ENCODE results near the gene CPSF4.
"Not testable (repeated sequence)": the region's sequence is repeated elsewhere in the genome, so short reads cannot be mapped to it uniquely, and the experiment has no call there.

CPSF4 gene

GRCh38 chr7:99410635-99411034, 28.1 kb upstream of the CPSF4 start:
- Histone ChIP-seq H3K27ac (no peak overlapping the region), H3K36me3 (ENCODE audit: control insufficient read depth, insufficient read depth, low read length) (no peaks in the 10 kb centered on the region), H3K4me2 (ENCODE audit: low read length) (no peak overlapping the region), H2AFZ (no peak overlapping the region), H3K9me3 (ENCODE audit: control insufficient read depth, low read length) (no peaks in the 10 kb centered on the region), H3K4me3 (ENCODE audit: low read depth, low read length) (no peak overlapping the region), H3K27me3 (ENCODE audit: control insufficient read depth, insufficient read depth, low read length) (no peaks in the 10 kb centered on the region), H3K9ac (no peak overlapping the region), H3K4me1 (peaks cover 7% of the 10 kb centered on the region), H3K79me2 (peaks cover 40% of the 10 kb centered on the region)
- no peak for TF ChIP-seq CTCF (IDR thresholded peaks at IDR 0.05)

GRCh38 chr7:99415513-99416127, 23.1 kb upstream of the CPSF4 start:
- H3K9me3 ChIP-seq (ENCODE audit: control insufficient read depth, low read length); H3K9ac ChIP-seq; H3K4me1 ChIP-seq; H3K36me3 ChIP-seq (ENCODE audit: control insufficient read depth, insufficient read depth, low read length); H3K4me2 ChIP-seq (ENCODE audit: low read length); H2AFZ ChIP-seq; H3K27ac ChIP-seq; H3K27me3 ChIP-seq (ENCODE audit: control insufficient read depth, insufficient read depth, low read length); H3K4me3 ChIP-seq (ENCODE audit: low read depth, low read length): not testable (repeated sequence)
- peak; percentile 59 for TF ChIP-seq CTCF (IDR thresholded peaks at IDR 0.05)
- H3K79me2 ChIP-seq = peaks cover 15% of the 10 kb centered on the region

- no peak overlapping the region for H2AFZ ChIP-seq
- peaks cover 12% of the 10 kb centered on the region for H3K79me2 ChIP-seq
- no peaks in the 10 kb centered on the region for H3K4me1 ChIP-seq
- no peak overlapping the region for H3K9ac ChIP-seq
- H3K9me3 ChIP-seq (ENCODE audit: control insufficient read depth, low read length) = no peaks in the 10 kb centered on the region
- no peak overlapping the region for H3K27ac ChIP-seq
- TF ChIP-seq CTCF (IDR thresholded peaks at IDR 0.05) = no peak
- H3K27me3 ChIP-seq (ENCODE audit: control insufficient read depth, insufficient read depth, low read length) = no peaks in the 10 kb centered on the region
- H3K4me3 ChIP-seq (ENCODE audit: low read depth, low read length) = no peak overlapping the region
- H3K36me3 ChIP-seq (ENCODE audit: control insufficient read depth, insufficient read depth, low read length) = no peaks in the 10 kb centered on the region
- no peak overlapping the region for H3K4me2 ChIP-seq (ENCODE audit: low read length)
Observed at GRCh38 chr7:99418260-99418659, 20.5 kb upstream of the CPSF4 start.

GRCh38 chr7:99419323-99420021, 19.3 kb upstream of the CPSF4 start:
- H3K9me3 ChIP-seq (ENCODE audit: control insufficient read depth, low read length) = no peaks in the 10 kb centered on the region
- H2AFZ ChIP-seq = no peak overlapping the region
- no peak overlapping the region for H3K4me3 ChIP-seq (ENCODE audit: low read depth, low read length)
- no peak overlapping the region for H3K9ac ChIP-seq
- no peaks in the 10 kb centered on the region for H3K27me3 ChIP-seq (ENCODE audit: control insufficient read depth, insufficient read depth, low read length)
- TF ChIP-seq CTCF (IDR thresholded peaks at IDR 0.05) = no peak
- H3K79me2 ChIP-seq = peaks cover 12% of the 10 kb centered on the region
- H3K27ac ChIP-seq = no peak overlapping the region
- no peaks in the 10 kb centered on the region for H3K4me1 ChIP-seq
- no peak overlapping the region for H3K4me2 ChIP-seq (ENCODE audit: low read length)
- H3K36me3 ChIP-seq (ENCODE audit: control insufficient read depth, insufficient read depth, low read length) = no peaks in the 10 kb centered on the region

GRCh38 chr7:99420213-99420612, 18.5 kb upstream of the CPSF4 start:
- H3K4me1 ChIP-seq = no peaks in the 10 kb centered on the region
- TF ChIP-seq CTCF (IDR thresholded peaks at IDR 0.05) = no peak
- peaks cover 10% of the 10 kb centered on the region for H3K79me2 ChIP-seq
- no peaks in the 10 kb centered on the region for H3K9me3 ChIP-seq (ENCODE audit: control insufficient read depth, low read length)
- H3K36me3 ChIP-seq (ENCODE audit: control insufficient read depth, insufficient read depth, low read length) = no peaks in the 10 kb centered on the region
- no peak overlapping the region for H3K4me3 ChIP-seq (ENCODE audit: low read depth, low read length)
- H2AFZ ChIP-seq = no peak overlapping the region
- no peak overlapping the region for H3K27ac ChIP-seq
- H3K9ac ChIP-seq = no peak overlapping the region
- no peak overlapping the region for H3K4me2 ChIP-seq (ENCODE audit: low read length)
- H3K27me3 ChIP-seq (ENCODE audit: control insufficient read depth, insufficient read depth, low read length) = no peaks in the 10 kb centered on the region

Measured in parathyroid adenoma (tissue), 2 donors.